HepG2 (cell line): ENCODE data around the gene RPL41. TPM values are rescaled to one million over a fixed set of nuclear protein-coding genes. Genes with fewer than 3 reads are reported as not detected.

Experiments
- ATAC-seq: fragments of 200-7000 bp; cut with Tn5 transposase; 3 replicates; pipeline ENCODE4 v1.9.1; 2020; ENCODE audit warnings: mild to moderate bottlenecking, moderate library complexity
- BruUV-seq: library from RNA; stranded (reverse); fragments of 400-500 nt; replicated peaks from 2 replicates; lab custom pipeline; 2021; lab: Mats Ljungman, UMichigan
- CTCF ChIA-PET: fragments of 300-600 bp; formaldehyde crosslinking; extraction: SDS; loops from one replicate; lab custom pipeline; 2021; ENCODE audit warnings: low total read pairs, inconsistent platforms, low intra/inter-chr PET ratio; lab: Yijun Ruan, JAX
- POLR2A ChIA-PET: fragments of 350-600 bp; sonication (Branson Sonifier 250); formaldehyde crosslinking; loops from one replicate; lab custom pipeline; 2020; ENCODE audit warnings: antibody characterized with exemption, inconsistent platforms; lab: Yijun Ruan, JAX
- DNase-seq: peaks from one replicate; pipeline ENCODE4 v3.0.0-alpha.2; 2015; ENCODE audit warnings: low spot score
- FAIRE-seq: peaks from 3 replicates; lab custom pipeline; 2011; peaks lifted over from hg19 to GRCh38; lab: Jason Lieb, UNC
- H2AFZ ChIP-seq: one replicate; pipeline ENCODE4 v1.6.1; 2011; ENCODE audit warnings: low read length, inconsistent platforms
- H3K27ac ChIP-seq: fragments of 300-600 bp; 3 replicates; pipeline ENCODE4 v1.8.0; 2011; ENCODE audit warnings: mixed run types, mild to moderate bottlenecking, mixed read lengths, low read length, inconsistent platforms; ENCODE audit not compliant: insufficient read depth; ENCODE audit errors: extremely low read length
- H3K27me3 ChIP-seq, 2 experiments: fragments of 200-600 bp in 1 of 2; 2 replicates in 1 of 2; 3 replicates in 1 of 2; pipeline versions ENCODE4 v1.6.0 to v1.8.0; 2011; ENCODE audit warnings: low read length in 2 of 2, mild to moderate bottlenecking in 2 of 2, moderate library complexity in 2 of 2, inconsistent platforms in 1 of 2; ENCODE audit not compliant: insufficient read depth in 2 of 2, control insufficient read depth in 1 of 2
- H3K36me3 ChIP-seq, 2 experiments: fragments of 200-600 bp in 1 of 2; replicated peaks in 1 of 2; 2 replicates in 1 of 2; 3 replicates in 1 of 2; pipeline versions ENCODE4 v1.5.1 to v1.8.0; 2011; ENCODE audit warnings: low read length in 2 of 2, inconsistent platforms in 1 of 2; ENCODE audit not compliant: insufficient read depth in 2 of 2, control insufficient read depth in 1 of 2
- H3K4me1 ChIP-seq: 2 replicates; pipeline ENCODE4 v1.5.1; 2012; ENCODE audit warnings: low read length, inconsistent platforms; ENCODE audit not compliant: insufficient read depth
- H3K4me2 ChIP-seq: 2 replicates; pipeline ENCODE4 v1.6.0; 2011; ENCODE audit warnings: low read depth, low read length, inconsistent platforms
- H3K4me3 ChIP-seq, 3 experiments: fragments of 200-600 bp in 1 of 3; sonication (generic), shearing (Covaris generic) in 1 of 3; replicated peaks in 1 of 3; 2 replicates each; pipeline ENCODE4 v1.5.1; 2011 to 2016; ENCODE audit warnings: low read length in 3 of 3, inconsistent platforms in 2 of 3, low read depth in 2 of 3, mild to moderate bottlenecking in 2 of 3, control low read depth in 1 of 3, mixed read lengths in 1 of 3; ENCODE audit not compliant: insufficient read depth in 1 of 3
- H3K79me2 ChIP-seq: one replicate; pipeline ENCODE4 v1.6.1; 2011; ENCODE audit warnings: low read length, inconsistent platforms; ENCODE audit not compliant: insufficient read depth
- H3K9ac ChIP-seq: 2 replicates; pipeline ENCODE4 v1.6.0; 2011; ENCODE audit warnings: mild to moderate bottlenecking, low read depth, low read length, inconsistent platforms; ENCODE audit not compliant: insufficient read depth
- H3K9me3 ChIP-seq: 2 replicates; pipeline ENCODE4 v1.5.1; 2012; ENCODE audit warnings: mild to moderate bottlenecking, low read length
- H4K20me1 ChIP-seq: 2 replicates; pipeline ENCODE4 v1.6.0; 2011; ENCODE audit warnings: inconsistent platforms, mild to moderate bottlenecking, low read length, moderate library complexity; ENCODE audit not compliant: insufficient read depth
- CERS6 ChIP-seq: sonication (generic); formaldehyde crosslinking; IDR thresholded peaks from 2 replicates; pipeline ENCODE4 v1.5.0; 2020; ENCODE audit warnings: missing genetic modification reagents
- MED8 ChIP-seq: sonication (generic); formaldehyde crosslinking; IDR thresholded peaks from 2 replicates; pipeline ENCODE4 v1.8.1; 2023; ENCODE audit warnings: mild to moderate bottlenecking, missing genetic modification reagents; ENCODE audit not compliant: insufficient replicate concordance
- NFKBIZ ChIP-seq: IDR thresholded peaks from 2 replicates; pipeline ENCODE4 v1.6.1; 2018; ENCODE audit warnings: missing genetic modification reagents, missing compliant biosample characterization
- RNF2 ChIP-seq: fragments of 450-650 bp; conservative IDR thresholded peaks from 2 replicates; pipeline ENCODE4 v1.6.1; 2016; ENCODE audit warnings: low read depth
- ZBTB33 ChIP-seq: sonication (generic); formaldehyde crosslinking; IDR thresholded peaks from 2 replicates; pipeline ENCODE4 v1.4.0; 2020; ENCODE audit warnings: missing genetic modification reagents
- ZMYM3 ChIP-seq: sonication (generic); formaldehyde crosslinking; IDR thresholded peaks from 2 replicates; pipeline ENCODE4 v1.5.1; 2020; ENCODE audit warnings: mild to moderate bottlenecking, missing genetic modification reagents
- ZNF263 ChIP-seq: sonication (generic); formaldehyde crosslinking; IDR thresholded peaks from 2 replicates; pipeline ENCODE4 v1.4.0; 2020; ENCODE audit warnings: missing genetic modification reagents
- ZNF407 ChIP-seq: sonication (generic); formaldehyde crosslinking; IDR thresholded peaks from one replicate; pipeline ENCODE4 v1.5.1; 2020; ENCODE audit warnings: mild to moderate bottlenecking, missing genetic modification reagents; ENCODE audit errors: not compliant biosample characterization
- ZNF619 ChIP-seq: sonication (generic); formaldehyde crosslinking; IDR thresholded peaks from 2 replicates; pipeline ENCODE4 v1.4.0; 2020; ENCODE audit warnings: mild to moderate bottlenecking, missing genetic modification reagents
- WGBS: methylation state at CpG from one replicate; pipeline ENCODE4 v1.1.6; 2017; ENCODE audit warnings: low lambda C conversion rate; 5-methylcytosine and 5-hydroxymethylcytosine counted together
- in situ Hi-C: cut with HindIII; loops from 2 replicates; pipeline ENCODE4 v1.10.0; 2017; ENCODE audit warnings: low pct_unique_long_range_greater_than_20kb; ENCODE audit not compliant: extremely low pct_ligation_motif_present
- intact Hi-C: fragments of 100-400 bp; cut with micrococcal nuclease; formaldehyde crosslinking; loops from one replicate; pipeline ENCODE4 v1.10.0; 2022; ENCODE audit not compliant: unreplicated experiment
- polyA plus RNA-seq, 8 experiments: library from polyadenylated mRNA; depleted of rRNA in 3 of 8; stranded (reverse) in 7 of 8; unstranded in 1 of 8; fragments of >200 nt; fragmentation: Illumina TruSeq in 4 of 8; extraction: Trizol in 4 of 8; gene quantifications; 2 replicates each; pipeline versions ENCODE4 v1.2.1 to v1.2.3, GENCODE V29; 2011 to 2016; ENCODE audit warnings: low read depth in 4 of 8, missing spikeins in 1 of 8, mixed read lengths in 1 of 8; ENCODE audit not compliant: insufficient read depth in 1 of 8
- total RNA-seq, 5 experiments: library from RNA; depleted of rRNA; stranded (reverse); fragments of >200 nt; fragmentation: Illumina TruSeq; extraction: Trizol; gene quantifications; 2 replicates each; pipeline ENCODE4 v1.2.3, GENCODE V29; 2016; ENCODE audit warnings: low read depth in 1 of 5

The RPL41 gene
- total and polyA plus RNA-seq, 2 of the 13 experiments (the other 11 are each of a cell fraction or from before 2014, with no cell fraction given): 4,012 to 7,670 TPM

GRCh38 chr12:56099787-56100186, 16.6 kb upstream of the RPL41 start:
- 90% methylated on average over 4 of the region's 4 CpGs for WGBS

GRCh38 chr12:56101045-56101444, 15.4 kb upstream of the RPL41 start:
- BruUV-seq: no TSS peak
- H3K36me3 ChIP-seq: peaks cover 33 to 58% of the 10 kb centered on the region in 2 experiments
- no peak overlapping the region for H3K4me2 ChIP-seq
- no peak overlapping the region for H2AFZ ChIP-seq
- H3K9me3 ChIP-seq: no peaks in the 10 kb centered on the region
- H3K79me2 ChIP-seq: peaks cover 16% of the 10 kb centered on the region
- no peak overlapping the region for H3K27ac ChIP-seq
- H3K9ac ChIP-seq: no peak overlapping the region
- CTCF ChIA-PET: no interaction called here
- FAIRE-seq (no peak), ATAC-seq (no peak), DNase-seq (no peak)
- WGBS: 99% methylated on average over 14 of the region's 14 CpGs
- no peaks in the 10 kb centered on the region for H3K27me3 ChIP-seq
- in situ Hi-C loops: loop anchor here (5.0 kb wide), 1 partner anchor 54 kb away; no protein-coding TSS in a partner anchor
- intact Hi-C loops: no loop called here
- peaks cover 18% of the 10 kb centered on the region for H3K4me1 ChIP-seq
- H3K4me3 ChIP-seq: no peak overlapping the region
- H4K20me1 ChIP-seq: peaks cover 2% of the 10 kb centered on the region; the same call in 1 of the 2 replicates
- POLR2A ChIA-PET: interaction anchor here (5.0 to 6.5 kb wide), 2 partner anchors 11 to 19 kb away, joined by 46 to 279 read pairs; partner anchors contain the start of gene ERBB3
- TF ChIP-seq ZBTB33 (CRISPR knock-in tag): peak; percentile 73
- no peak for TF ChIP-seq ZNF407
- no peak for TF ChIP-seq ZMYM3 (CRISPR knock-in tag)
- TF ChIP-seq CERS6 (CRISPR knock-in tag): no peak

More at GRCh38 chr12:56099787-56100186, 16.6 kb upstream of the RPL41 start:
- ChIA-PET POLR2A (interaction anchor here (6.5 kb wide), 1 partner anchor 18 kb away, joined by 279 read pairs; the partner anchor contains the start of gene ERBB3), CTCF (no interaction called here)
- FAIRE-seq (no peak), DNase-seq (no peak), ATAC-seq (no peak)
- no peak overlapping the region for H2AFZ ChIP-seq
- H3K9me3 ChIP-seq: no peaks in the 10 kb centered on the region
- in situ Hi-C loops (loop anchor here (5.0 kb wide), 1 partner anchor 52 kb away; no protein-coding TSS in a partner anchor), intact Hi-C loops (no loop called here)
- H3K4me1 ChIP-seq: peaks cover 11% of the 10 kb centered on the region
- H3K4me2 ChIP-seq: no peak overlapping the region
- H3K9ac ChIP-seq: no peak overlapping the region
- H3K27ac ChIP-seq: no peak overlapping the region
- peaks cover 39 to 71% of the 10 kb centered on the region in 2 experiments for H3K36me3 ChIP-seq
- peaks cover 3% of the 10 kb centered on the region for H3K79me2 ChIP-seq
- no peaks in the 10 kb centered on the region; the same call in 1 of the 2 replicates for H4K20me1 ChIP-seq
- no peak for TF ChIP-seq ZNF263 (CRISPR knock-in tag)
- TF ChIP-seq NFKBIZ (CRISPR knock-in tag): no peak
- TF ChIP-seq MED8 (CRISPR knock-in tag): no peak
- no peak for TF ChIP-seq RNF2
- TF ChIP-seq ZNF619 (CRISPR knock-in tag): no peak
- TF ChIP-seq, all 625 proteins: peak for 0
- Histone ChIP-seq H3K27me3 (no peaks in the 10 kb centered on the region), H3K4me3 (no peak overlapping the region)
- no TSS peak for BruUV-seq
